ENCODE measurements around the gene EPHB3. TPM values are rescaled to one million over a fixed set of nuclear protein-coding genes. Genes with fewer than 3 reads are reported as not detected.
"Not testable (repeated sequence)": the region's sequence is repeated elsewhere in the genome, so short reads cannot be mapped to it uniquely, and the experiment has no call there.

The EPHB3 gene
- total and polyA plus RNA-seq, 10 of the 15 experiments (the other 5 are each of a cell fraction or from before 2014, with no cell fraction given): 0.09 TPM; not detected in 9

DNA sequence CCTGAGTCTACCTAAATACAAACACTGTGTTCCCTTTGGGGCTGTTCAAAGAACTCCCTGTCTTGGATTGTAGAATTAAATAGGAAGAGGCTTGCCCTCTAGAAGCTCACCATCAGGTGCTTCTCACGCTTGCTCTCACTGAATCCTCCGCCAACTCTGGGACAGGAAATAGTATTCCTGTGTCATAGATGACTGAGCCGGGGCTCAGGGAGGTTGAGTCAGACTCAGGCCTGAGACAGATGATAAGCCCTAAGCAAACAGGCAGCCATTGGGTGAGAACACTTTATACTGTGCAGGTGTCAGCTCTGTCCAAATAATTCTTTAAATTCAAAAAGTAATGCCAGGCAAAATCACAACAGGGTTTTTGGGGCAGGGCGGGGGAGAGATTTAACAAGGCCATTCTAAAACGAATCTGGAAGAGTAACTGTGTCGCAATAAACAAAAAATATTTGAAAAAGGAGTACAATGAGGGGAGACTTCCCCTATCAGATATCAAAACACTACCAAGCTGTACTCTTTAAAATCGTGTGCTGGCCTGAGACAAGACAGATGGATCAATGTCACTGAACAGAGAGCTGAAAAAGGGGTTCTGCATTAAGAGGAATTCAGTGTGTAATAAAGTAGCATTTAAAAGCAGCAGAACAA is 59.0 kb downstream of the EPHB3 start (continued):
- TF ChIP-seq, protein P1, sequence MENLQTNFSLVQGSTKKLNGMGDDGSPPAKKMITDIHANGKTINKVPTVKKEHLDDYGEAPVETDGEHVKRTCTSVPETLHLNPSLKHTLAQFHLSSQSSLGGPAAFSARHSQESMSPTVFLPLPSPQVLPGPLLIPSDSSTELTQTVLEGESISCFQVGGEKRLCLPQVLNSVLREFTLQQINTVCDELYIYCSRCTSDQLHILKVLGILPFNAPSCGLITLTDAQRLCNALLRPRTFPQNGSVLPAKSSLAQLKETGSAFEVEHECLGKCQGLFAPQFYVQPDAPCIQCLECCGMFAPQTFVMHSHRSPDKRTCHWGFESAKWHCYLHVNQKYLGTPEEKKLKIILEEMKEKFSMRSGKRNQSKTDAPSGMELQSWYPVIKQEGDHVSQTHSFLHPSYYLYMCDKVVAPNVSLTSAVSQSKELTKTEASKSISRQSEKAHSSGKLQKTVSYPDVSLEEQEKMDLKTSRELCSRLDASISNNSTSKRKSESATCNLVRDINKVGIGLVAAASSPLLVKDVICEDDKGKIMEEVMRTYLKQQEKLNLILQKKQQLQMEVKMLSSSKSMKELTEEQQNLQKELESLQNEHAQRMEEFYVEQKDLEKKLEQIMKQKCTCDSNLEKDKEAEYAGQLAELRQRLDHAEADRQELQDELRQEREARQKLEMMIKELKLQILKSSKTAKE (IDR thresholded peaks at IDR 0.05; ENCODE audit: low read depth, poor library complexity, severe bottlenecking): no peak
- TF ChIP-seq RAD21 (IDR thresholded peaks at IDR 0.05; ENCODE audit: insufficient read depth, low read depth, low read length): no peak
- no peak for TF ChIP-seq MEF2B (IDR thresholded peaks at IDR 0.05; ENCODE audit: partially characterized antibody, poor library complexity, severe bottlenecking)
- no peak for TF ChIP-seq SMARCA5 (IDR thresholded peaks at IDR 0.05)
- TF ChIP-seq TARDBP (IDR thresholded peaks at IDR 0.05; ENCODE audit: borderline replicate concordance): no peak
- no peak for TF ChIP-seq SUPT20H (IDR thresholded peaks at IDR 0.05; ENCODE audit: borderline replicate concordance, control insufficient read depth, low read depth, low read length)
- TF ChIP-seq KLF5 (IDR thresholded peaks at IDR 0.05; ENCODE audit: partially characterized antibody): no peak
- no peak for TF ChIP-seq IRF4 (IDR thresholded peaks at IDR 0.05; ENCODE audit: low read depth, low read length)
- TF ChIP-seq YY1 (IDR thresholded peaks at IDR 0.05; ENCODE audit: low read depth, low read length): no peak
- TF ChIP-seq, protein P2, sequence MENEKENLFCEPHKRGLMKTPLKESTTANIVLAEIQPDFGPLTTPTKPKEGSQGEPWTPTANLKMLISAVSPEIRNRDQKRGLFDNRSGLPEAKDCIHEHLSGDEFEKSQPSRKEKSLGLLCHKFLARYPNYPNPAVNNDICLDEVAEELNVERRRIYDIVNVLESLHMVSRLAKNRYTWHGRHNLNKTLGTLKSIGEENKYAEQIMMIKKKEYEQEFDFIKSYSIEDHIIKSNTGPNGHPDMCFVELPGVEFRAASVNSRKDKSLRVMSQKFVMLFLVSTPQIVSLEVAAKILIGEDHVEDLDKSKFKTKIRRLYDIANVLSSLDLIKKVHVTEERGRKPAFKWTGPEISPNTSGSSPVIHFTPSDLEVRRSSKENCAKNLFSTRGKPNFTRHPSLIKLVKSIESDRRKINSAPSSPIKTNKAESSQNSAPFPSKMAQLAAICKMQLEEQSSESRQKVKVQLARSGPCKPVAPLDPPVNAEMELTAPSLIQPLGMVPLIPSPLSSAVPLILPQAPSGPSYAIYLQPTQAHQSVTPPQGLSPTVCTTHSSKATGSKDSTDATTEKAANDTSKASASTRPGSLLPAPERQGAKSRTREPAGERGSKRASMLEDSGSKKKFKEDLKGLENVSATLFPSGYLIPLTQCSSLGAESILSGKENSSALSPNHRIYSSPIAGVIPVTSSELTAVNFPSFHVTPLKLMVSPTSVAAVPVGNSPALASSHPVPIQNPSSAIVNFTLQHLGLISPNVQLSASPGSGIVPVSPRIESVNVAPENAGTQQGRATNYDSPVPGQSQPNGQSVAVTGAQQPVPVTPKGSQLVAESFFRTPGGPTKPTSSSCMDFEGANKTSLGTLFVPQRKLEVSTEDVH (IDR thresholded peaks at IDR 0.05; ENCODE audit: low read depth, partially characterized antibody): no peak
- no peak for TF ChIP-seq PAX5 (IDR thresholded peaks at IDR 0.05; ENCODE audit: borderline replicate concordance, low read depth, low read length)

DNA sequence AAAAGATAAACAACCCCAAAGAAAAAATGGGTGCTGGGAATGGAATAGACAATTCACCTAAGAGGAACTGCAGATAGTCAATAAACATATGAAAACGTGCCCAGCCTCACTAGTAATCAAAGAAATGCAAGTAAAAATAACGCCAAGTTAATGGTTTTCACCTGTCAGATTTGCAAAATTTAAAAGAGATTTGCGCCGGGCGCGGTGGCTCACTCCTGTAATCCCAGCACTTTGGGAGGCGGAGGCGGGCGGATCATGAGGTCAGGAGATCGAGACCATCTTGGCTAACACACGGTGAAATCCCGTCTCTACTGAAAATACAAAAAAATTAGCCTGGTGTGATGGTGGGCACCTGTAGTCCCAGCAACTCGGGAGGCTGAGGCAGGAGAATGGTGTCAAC is 60.6 kb downstream of the EPHB3 start:
- ATAC-seq; POLR2A ChIA-PET; CTCF ChIA-PET; H3K9me3 ChIP-seq (replicated peaks; ENCODE audit: control insufficient read depth, insufficient read depth, low read length); H3K9ac ChIP-seq (ENCODE audit: control insufficient read depth, insufficient read depth, low read length); SMC1A ChIA-PET (ENCODE audit: uncharacterized antibody, unreplicated experiment); H3K27me3 ChIP-seq (replicated peaks in 1 of 2; ENCODE audit: control insufficient read depth in 2 of 2, insufficient read depth in 2 of 2, low read length in 1 of 2); H3K4me3 ChIP-seq; H3K27ac ChIP-seq (ENCODE audit: control insufficient read depth, insufficient read depth); DNase-seq (ENCODE audit: low read depth, low spot score); H2AFZ ChIP-seq (ENCODE audit: control insufficient read depth, low read depth, low read length); FAIRE-seq; RAD21 ChIA-PET (ENCODE audit: unreplicated experiment); H3K79me2 ChIP-seq (ENCODE audit: control insufficient read depth, insufficient read depth, low read length); in situ Hi-C loops (cut with MboI); BruUV-seq (replicated peaks); H3K36me3 ChIP-seq (ENCODE audit: control insufficient read depth in 2 of 2, insufficient read depth in 2 of 2, low read length in 1 of 2); intact Hi-C loops (cut with micrococcal nuclease; ENCODE audit: unreplicated experiment); H3K4me2 ChIP-seq (ENCODE audit: control insufficient read depth, insufficient read depth); H3K4me1 ChIP-seq (ENCODE audit: control insufficient read depth, insufficient read depth, low read length); H4K20me1 ChIP-seq (ENCODE audit: control insufficient read depth, insufficient read depth): not testable (repeated sequence)
- 76% methylated on average over 13 of the region's 13 CpGs for WGBS (ENCODE audit: insufficient coverage, insufficient replicate concordance, low lambda C conversion rate, missing lambda C conversion rate)

All from GM12878 (cell line).